Measurements from ENCODE around the gene TCF7L2. TPM values are rescaled to one million over a fixed set of nuclear protein-coding genes. Genes with fewer than 3 reads are reported as not detected.

Gene TCF7L2
- total RNA-seq, 4 donors from 2014 or later, result 4.0 to 13.2 (median 6.4) TPM

- DNase-seq, result no peak
- Histone ChIP-seq H3K36me3 (peaks cover 0 to 71% (median 0%) of the 10 kb centered on the region in 3 donors), H3K4me3 (no peak overlapping the region), H3K27ac (no peak overlapping the region), H3K9me3 (no peaks in the 10 kb centered on the region), H3K4me1 (no peaks in the 10 kb centered on the region), H3K27me3 (no peaks in the 10 kb centered on the region)
- TF ChIP-seq CTCF (IDR thresholded peaks at IDR 0.05), result no peak
- no peak for TF ChIP-seq POLR2A (IDR thresholded peaks at IDR 0.05)
- WGBS, 2 donors, result 81 to 86% methylated on average over 20 to 21 of the region's 22 CpGs
- intact Hi-C loops (cut with DNase I), result no loop called here
Observed at GRCh38 chr10:113142601-113143362, 192.7 kb downstream of the TCF7L2 start.

- 89 to 92% methylated on average over 5 of the region's 5 CpGs for WGBS, 2 donors
- Histone ChIP-seq H3K27me3 (no peaks in the 10 kb centered on the region), H3K27ac (no peak overlapping the region), H3K4me3 (no peak overlapping the region), H3K36me3 (peaks cover 0 to 89% (median 0%) of the 10 kb centered on the region in 3 donors), H3K9me3 (no peaks in the 10 kb centered on the region), H3K4me1 (no peaks in the 10 kb centered on the region)
- TF ChIP-seq CTCF (IDR thresholded peaks at IDR 0.05), result no peak
- no peak for TF ChIP-seq POLR2A (IDR thresholded peaks at IDR 0.05)
- no peak for DNase-seq
- intact Hi-C loops (cut with DNase I), result no loop called here
Observed at GRCh38 chr10:113144576-113144975, 194.5 kb downstream of the TCF7L2 start.

- Histone ChIP-seq H3K27me3 (no peaks in the 10 kb centered on the region), H3K4me3 (no peak overlapping the region), H3K27ac (no peak overlapping the region), H3K4me1 (no peaks in the 10 kb centered on the region), H3K9me3 (no peaks in the 10 kb centered on the region), H3K36me3 (peaks cover 0 to 97% (median 8%) of the 10 kb centered on the region in 3 donors)
- DNase-seq, result no peak
- 86 to 87% methylated on average over 6 to 10 of the region's 11 CpGs for WGBS, 2 donors
- TF ChIP-seq POLR2A (IDR thresholded peaks at IDR 0.05), result no peak
- intact Hi-C loops (cut with DNase I), result no loop called here
Observed at GRCh38 chr10:113148071-113148825, 198.2 kb downstream of the TCF7L2 start.

- H3K9me3 ChIP-seq, result no peaks in the 10 kb centered on the region
- intact Hi-C loops (cut with DNase I), result no loop called here
- peaks cover 4 to 97% (median 12%) of the 10 kb centered on the region in 3 donors for H3K36me3 ChIP-seq
- no peak overlapping the region for H3K27ac ChIP-seq
- H3K27me3 ChIP-seq, result no peaks in the 10 kb centered on the region
- WGBS, 2 donors, result 84 to 87% methylated on average over 4 of the region's 4 CpGs
- H3K4me3 ChIP-seq, result no peak overlapping the region
- H3K4me1 ChIP-seq, result no peaks in the 10 kb centered on the region
- TF ChIP-seq POLR2A (IDR thresholded peaks at IDR 0.05) (no peak), CTCF (IDR thresholded peaks at IDR 0.05) (no peak)
- DNase-seq, result no peak
Observed at GRCh38 chr10:113148901-113149300, 198.9 kb downstream of the TCF7L2 start.

- H3K27ac ChIP-seq, result no peak overlapping the region
- WGBS, 2 donors, result 82 to 86% methylated on average over 3 of the region's 3 CpGs
- H3K36me3 ChIP-seq, result peaks cover 4 to 97% (median 17%) of the 10 kb centered on the region in 3 donors
Observed at GRCh38 chr10:113149626-113150025, 199.6 kb downstream of the TCF7L2 start.

More at GRCh38 chr10:113149626-113150025, 199.6 kb downstream of the TCF7L2 start:
- no peaks in the 10 kb centered on the region for H3K27me3 ChIP-seq
- TF ChIP-seq POLR2A (IDR thresholded peaks at IDR 0.05), result no peak
- no peak for TF ChIP-seq CTCF (IDR thresholded peaks at IDR 0.05)
- no peaks in the 10 kb centered on the region for H3K4me1 ChIP-seq
- no peak for DNase-seq
- intact Hi-C loops (cut with DNase I), result no loop called here
- H3K9me3 ChIP-seq, result no peaks in the 10 kb centered on the region
- no peak overlapping the region for H3K4me3 ChIP-seq
